Activated CD8-positive, alpha-beta T cell treated with anti-CD3 and anti-CD28 coated beads for 36 hours (primary cell): ENCODE data around the gene CSF1. TPM values are rescaled to one million over a fixed set of nuclear protein-coding genes. Genes with fewer than 3 reads are reported as not detected.

ENCODE experiments used
- ATAC-seq: fragments of 200-7000 bp; cut with Tn5 transposase; one replicate; pipeline ENCODE4 v1.10.0; 2021; ENCODE audit warnings: mild to moderate bottlenecking, moderate library complexity
- CTCF ChIA-PET: fragments of 350-600 bp; sonication (Branson Sonifier 250); formaldehyde crosslinking; loops from one replicate; lab custom pipeline; 2021; ENCODE audit warnings: antibody characterized with exemption; lab: Charles Lee
- POLR2A ChIA-PET: fragments of 350-600 bp; sonication (Branson Sonifier 250); formaldehyde crosslinking; loops from one replicate; lab custom pipeline; 2021; ENCODE audit warnings: antibody characterized with exemption; lab: Charles Lee
- DNase-seq: peaks from one replicate; pipeline ENCODE4 v3.0.0-alpha.2; 2020
- H3K27ac Mint-ChIP-seq: one replicate; pipeline ENCODE4 v1.8.0; 2021; ENCODE audit warnings: mild to moderate bottlenecking, mixed read lengths
- H3K27me3 Mint-ChIP-seq: one replicate; pipeline ENCODE4 v1.8.0; 2021; ENCODE audit warnings: mixed read lengths
- H3K36me3 Mint-ChIP-seq: one replicate; pipeline ENCODE4 v1.8.0; 2021; ENCODE audit warnings: low read depth, mixed read lengths
- H3K4me1 Mint-ChIP-seq: one replicate; pipeline ENCODE4 v1.8.0; 2021; ENCODE audit warnings: low read depth, mixed read lengths
- H3K4me3 Mint-ChIP-seq: one replicate; pipeline ENCODE4 v1.8.0; 2021; ENCODE audit warnings: mild to moderate bottlenecking, moderate library complexity, mixed read lengths
- H3K9me3 Mint-ChIP-seq: one replicate; pipeline ENCODE4 v1.8.0; 2021; ENCODE audit warnings: mixed read lengths
- CTCF ChIP-seq: fragments of 200-600 bp; IDR thresholded peaks from one replicate; pipeline ENCODE4 v1.8.0; 2022; ENCODE audit warnings: antibody characterized with exemption, mild to moderate bottlenecking
- intact Hi-C: fragments of 100-400 bp; cut with micrococcal nuclease; formaldehyde crosslinking; loops from one replicate; pipeline ENCODE4 v1.10.0; 2022
- total RNA-seq, 2 experiments: library from RNA; stranded (reverse); gene quantifications; one replicate each; pipeline ENCODE4 v1.2.3, GENCODE V29; 2021

CSF1 gene
- total RNA-seq, 2 experiments from 2014 or later: 28.3 to 33.3 TPM

GRCh38 chr1:109887271-109887670 is 23.4 kb upstream of the CSF1 start:
- peaks cover 35% of the 10 kb centered on the region for H3K4me1 Mint-ChIP-seq

GRCh38 chr1:109887884-109888283 is 22.8 kb upstream of the CSF1 start:
- ChIA-PET POLR2A (no interaction called here), CTCF (interaction anchor here (0.7 to 4.1 kb wide), 3 partner anchors 35 to 172 kb away, joined by 3 to 21 read pairs (median 3); partner anchors contain the start of gene AHCYL1)
- ATAC-seq (no peak), DNase-seq (no peak)
- no peak overlapping the region for H3K4me3 Mint-ChIP-seq
- no peaks in the 10 kb centered on the region for H3K9me3 Mint-ChIP-seq
- H3K4me1 Mint-ChIP-seq: peaks cover 36% of the 10 kb centered on the region
- intact Hi-C loops: no loop called here
- no peak for TF ChIP-seq CTCF
- no peak overlapping the region for H3K27ac Mint-ChIP-seq
- H3K27me3 Mint-ChIP-seq: no peaks in the 10 kb centered on the region
- H3K36me3 Mint-ChIP-seq: no peaks in the 10 kb centered on the region

More at GRCh38 chr1:109887271-109887670, 23.4 kb upstream of the CSF1 start:
- no peak for TF ChIP-seq CTCF
- DNase-seq (no peak), ATAC-seq (no peak)
- H3K27me3 Mint-ChIP-seq: no peaks in the 10 kb centered on the region
- intact Hi-C loops: no loop called here
- no peak overlapping the region for H3K27ac Mint-ChIP-seq
- no peak overlapping the region for H3K4me3 Mint-ChIP-seq
- ChIA-PET CTCF (interaction anchor here (0.7 to 4.1 kb wide), 3 partner anchors 36 to 172 kb away, joined by 3 to 21 read pairs (median 3); partner anchors contain the start of gene AHCYL1), POLR2A (no interaction called here)
- H3K9me3 Mint-ChIP-seq: no peaks in the 10 kb centered on the region
- no peaks in the 10 kb centered on the region for H3K36me3 Mint-ChIP-seq

- Mint-ChIP-seq H3K4me1 (peaks cover 36% of the 10 kb centered on the region), H3K9me3 (no peaks in the 10 kb centered on the region), H3K27ac (no peak overlapping the region), H3K4me3 (no peak overlapping the region), H3K27me3 (no peaks in the 10 kb centered on the region), H3K36me3 (no peaks in the 10 kb centered on the region)
- ATAC-seq (no peak), DNase-seq (no peak)
- intact Hi-C loops: no loop called here
- no peak for TF ChIP-seq CTCF
- CTCF ChIA-PET: interaction anchor here (1.2 to 4.1 kb wide), 3 partner anchors 12 to 343 kb away, joined by 3 to 21 read pairs (median 4); partner anchors contain the start of gene AHCYL1
- POLR2A ChIA-PET: interaction anchor here (1.9 kb wide), 1 partner anchor 15 kb away, joined by 9 read pairs; no protein-coding TSS in a partner anchor
Observed at GRCh38 chr1:109889094-109889493, 21.6 kb upstream of the CSF1 start.

GRCh38 chr1:109890115-109890953 is 20.3 kb upstream of the CSF1 start:
- no peak for TF ChIP-seq CTCF
- ChIA-PET POLR2A (interaction anchor here (1.1 to 2.5 kb wide), 8 partner anchors 10 to 100 kb away, joined by 3 to 11 read pairs (median 7); partner anchors contain the start of gene AHCYL1), CTCF (interaction anchor here (0.7 to 4.1 kb wide), 6 partner anchors 9 to 344 kb away, joined by 3 to 21 read pairs (median 4); partner anchors contain the start of gene AHCYL1)
- no peak overlapping the region for H3K4me3 Mint-ChIP-seq
- H3K36me3 Mint-ChIP-seq: no peaks in the 10 kb centered on the region
- peak overlapping the region; percentile 79 for H3K27ac Mint-ChIP-seq
- H3K9me3 Mint-ChIP-seq: no peaks in the 10 kb centered on the region
- ATAC-seq: peak; percentile 85
- DNase-seq: peak; percentile 82
- no peaks in the 10 kb centered on the region for H3K27me3 Mint-ChIP-seq
- intact Hi-C loops: no loop called here
- H3K4me1 Mint-ChIP-seq: peaks cover 34% of the 10 kb centered on the region
